Ishikawa (cell line): ENCODE measurements around the gene DUSP9.

Source experiments
- CREB1 ChIP-seq: IDR thresholded peaks from 2 replicates; pipeline ENCODE4 v1.6.1; 2012; ENCODE audit warnings: low read depth
- EP300 ChIP-seq: IDR thresholded peaks from 2 replicates; pipeline ENCODE4 v1.6.1; 2012; ENCODE audit warnings: borderline replicate concordance
- MAX ChIP-seq: IDR thresholded peaks from 2 replicates; pipeline ENCODE4 v1.6.1; 2012
- REST ChIP-seq: IDR thresholded peaks from 2 replicates; pipeline ENCODE4 v1.6.1; 2012; ENCODE audit warnings: low read depth, mild to moderate bottlenecking
- YY1 ChIP-seq: IDR thresholded peaks from 2 replicates; pipeline ENCODE4 v1.6.1; 2012; ENCODE audit warnings: low read depth
- ZBTB7A ChIP-seq: IDR thresholded peaks from 2 replicates; pipeline ENCODE4 v1.6.1; 2012; ENCODE audit warnings: low read depth

- TF ChIP-seq EP300 (no peak), REST (no peak), MAX (no peak), CREB1 (no peak), YY1 (no peak), ZBTB7A (no peak)
Measured at GRCh38 chrX:153688506-153688905, 41.5 kb downstream of the DUSP9 start.
